ENCODE measurements around the gene ORC5.

The ORC5 gene

GRCh38 chr7:104127204-104127603 is 80.6 kb downstream of the ORC5 start:
- DNase-seq (ENCODE audit: low read depth in 2 of 2): no peak

GRCh38 chr7:104126411-104126841 is 81.4 kb downstream of the ORC5 start:
- no peak for DNase-seq (ENCODE audit: low read depth in 2 of 2)

GRCh38 chr7:104124893-104125477 is 82.8 kb downstream of the ORC5 start:
- DNase-seq (ENCODE audit: low read depth in 2 of 2): no peak

- no peak for DNase-seq (ENCODE audit: low read depth in 2 of 2)
These were observed 83.3 kb downstream of the ORC5 start for GRCh38 chr7:104124469-104124868.

- no peak for DNase-seq (ENCODE audit: low read depth in 2 of 2)
These were observed 84.0 kb downstream of the ORC5 start for GRCh38 chr7:104123786-104124185.

- DNase-seq (ENCODE audit: low read depth in 2 of 2): no peak
These were observed 94.0 kb downstream of the ORC5 start for GRCh38 chr7:104113788-104114187.

GRCh38 chr7:104112623-104113022 is 95.2 kb downstream of the ORC5 start:
- no peak for DNase-seq (ENCODE audit: low read depth in 2 of 2)

- no peak for DNase-seq (ENCODE audit: low read depth in 2 of 2)
These were observed 96.5 kb downstream of the ORC5 start for GRCh38 chr7:104111271-104111670.

GRCh38 chr7:104106108-104106905 is 101.5 kb downstream of the ORC5 start:
- no peak for DNase-seq (ENCODE audit: low read depth in 2 of 2)

- DNase-seq (ENCODE audit: low read depth in 2 of 2): no peak
These were observed 108.9 kb downstream of the ORC5 start for GRCh38 chr7:104098890-104099289.

- DNase-seq (ENCODE audit: low read depth in 2 of 2): no peak
These were observed 111.1 kb downstream of the ORC5 start for GRCh38 chr7:104096683-104097082.

- DNase-seq (ENCODE audit: low read depth in 2 of 2): no peak
These were observed 114.7 kb downstream of the ORC5 start for GRCh38 chr7:104093127-104093526.

- no peak for DNase-seq (ENCODE audit: low read depth in 2 of 2)
These were observed 116.6 kb downstream of the ORC5 start for GRCh38 chr7:104091242-104091641.

- DNase-seq (ENCODE audit: low read depth in 2 of 2): no peak
These were observed 118.2 kb downstream of the ORC5 start for GRCh38 chr7:104089612-104090011.

- no peak for DNase-seq (ENCODE audit: low read depth in 2 of 2)
These were observed 118.8 kb downstream of the ORC5 start for GRCh38 chr7:104089061-104089460.
